Rectal smooth muscle tissue (tissue), 1 donor: Measurements from ENCODE around the gene LDB2.

Experiments used
- H3K27ac ChIP-seq: one replicate; pipeline ENCODE4 v1.7.0; 2013; ENCODE audit warnings: low read depth, low read length, inconsistent platforms
- H3K27me3 ChIP-seq: one replicate; pipeline ENCODE4 v1.7.0; 2013; ENCODE audit warnings: low read length; ENCODE audit not compliant: control insufficient read depth, insufficient read depth
- H3K36me3 ChIP-seq: one replicate; pipeline ENCODE4 v1.7.0; 2013; ENCODE audit warnings: low read length; ENCODE audit not compliant: control insufficient read depth, insufficient read depth
- H3K4me1 ChIP-seq: one replicate; pipeline ENCODE4 v1.7.0; 2013; ENCODE audit warnings: low read length; ENCODE audit not compliant: control insufficient read depth, insufficient read depth
- H3K4me3 ChIP-seq: one replicate; pipeline ENCODE4 v1.7.0; 2013; ENCODE audit warnings: low read length
- H3K9ac ChIP-seq: one replicate; pipeline ENCODE4 v1.7.0; 2013; ENCODE audit warnings: low read length

Gene LDB2

DNA sequence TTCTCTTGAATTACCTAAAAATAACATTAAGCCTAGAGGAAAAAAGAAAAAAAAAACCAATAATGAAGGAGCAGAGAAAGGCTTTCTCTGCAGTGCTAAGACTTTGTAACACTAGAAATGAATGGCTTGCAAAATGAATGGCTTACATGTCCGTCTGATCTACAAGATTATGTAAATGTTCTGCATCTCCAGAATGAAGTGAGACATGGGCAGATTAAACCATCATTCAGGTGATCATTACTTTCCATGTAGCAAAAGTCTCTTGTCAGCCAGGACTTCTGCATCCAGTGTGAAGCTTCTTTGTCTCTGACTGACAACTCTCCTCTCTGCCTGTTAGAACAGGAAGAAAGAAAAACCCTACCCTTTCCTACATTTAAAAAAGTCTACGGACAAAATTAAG lies 304.3 kb downstream of the LDB2 start:
- no peaks in the 10 kb centered on the region for H3K36me3 ChIP-seq
- H3K4me1 ChIP-seq, result no peaks in the 10 kb centered on the region
- H3K27me3 ChIP-seq, result no peaks in the 10 kb centered on the region
- H3K27ac ChIP-seq, result no peak overlapping the region
- H3K4me3 ChIP-seq, result no peak overlapping the region
- H3K9ac ChIP-seq, result no peak overlapping the region

DNA sequence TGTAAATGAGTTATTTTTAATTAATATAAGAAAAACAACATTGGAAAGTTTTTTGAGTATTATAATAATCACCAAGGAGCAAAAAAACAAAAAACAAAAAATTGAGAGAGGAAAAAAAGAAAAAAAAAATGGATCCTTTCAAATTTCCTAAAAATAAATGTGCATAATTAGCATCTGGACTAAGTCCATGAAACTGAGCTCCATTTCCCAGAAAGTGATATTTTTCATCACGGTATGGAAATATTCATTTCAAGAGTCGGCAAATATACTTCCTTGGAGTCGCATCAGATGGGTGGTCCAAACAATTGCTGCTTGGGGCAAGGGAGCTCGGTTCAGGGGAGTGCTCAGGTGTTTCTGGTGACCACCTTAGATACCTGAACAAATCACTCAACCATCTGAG lies 305.1 kb downstream of the LDB2 start:
- H3K9ac ChIP-seq, result no peak overlapping the region
- no peak overlapping the region for H3K27ac ChIP-seq
- no peak overlapping the region for H3K4me3 ChIP-seq
- H3K36me3 ChIP-seq, result no peaks in the 10 kb centered on the region
- H3K4me1 ChIP-seq, result no peaks in the 10 kb centered on the region
- H3K27me3 ChIP-seq, result no peaks in the 10 kb centered on the region

DNA sequence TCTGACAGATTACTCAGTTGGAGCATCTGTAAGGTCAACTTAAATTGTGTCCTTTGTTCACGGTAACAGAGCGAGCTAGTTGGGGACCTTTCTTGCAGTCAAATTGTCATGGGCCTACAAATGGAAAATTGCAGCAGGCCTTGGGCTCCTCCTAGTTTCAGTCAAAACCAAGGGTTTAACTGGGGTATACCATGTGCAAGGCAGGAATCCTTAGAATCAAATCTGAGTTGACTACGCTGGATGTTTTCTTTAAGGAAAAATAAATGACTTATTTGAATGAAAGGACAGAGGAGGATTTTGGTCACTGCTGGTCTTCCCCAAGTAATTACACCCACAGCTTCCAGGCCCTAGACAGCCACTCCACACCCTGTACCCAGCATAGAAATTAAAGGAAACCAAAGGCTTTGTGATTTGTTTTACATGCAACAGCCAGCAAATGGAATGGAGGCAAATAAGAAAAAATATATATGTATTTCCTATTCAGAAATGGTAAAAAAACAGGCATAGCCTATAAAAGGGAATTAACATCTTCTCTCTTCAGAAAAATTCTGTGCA lies 307.1 kb downstream of the LDB2 start:
- Histone ChIP-seq H3K4me3 (no peak overlapping the region), H3K9ac (no peak overlapping the region), H3K27me3 (no peaks in the 10 kb centered on the region), H3K36me3 (no peaks in the 10 kb centered on the region), H3K27ac (no peak overlapping the region), H3K4me1 (no peaks in the 10 kb centered on the region)

DNA sequence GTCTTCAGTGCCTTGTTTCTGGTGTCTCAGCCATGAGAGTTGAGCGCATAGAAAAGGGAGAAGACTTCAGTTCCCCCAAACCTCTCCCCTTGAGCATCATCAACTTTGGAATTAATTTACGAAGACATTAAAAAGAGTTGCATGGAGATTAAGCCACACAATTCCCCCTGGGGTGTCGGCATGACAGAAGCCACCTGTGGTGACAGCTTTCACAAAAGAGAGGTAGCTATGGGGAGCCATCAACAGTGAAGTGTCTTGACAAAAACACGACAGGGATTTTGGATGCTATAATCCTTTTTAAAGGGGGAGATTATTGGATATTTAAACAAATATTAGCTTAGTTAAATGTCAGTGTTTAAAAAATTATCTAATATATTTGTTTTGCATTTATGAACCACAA lies 307.6 kb downstream of the LDB2 start:
- Histone ChIP-seq H3K4me1 (no peaks in the 10 kb centered on the region), H3K36me3 (no peaks in the 10 kb centered on the region), H3K27me3 (no peaks in the 10 kb centered on the region), H3K9ac (no peak overlapping the region), H3K27ac (no peak overlapping the region), H3K4me3 (no peak overlapping the region)

DNA sequence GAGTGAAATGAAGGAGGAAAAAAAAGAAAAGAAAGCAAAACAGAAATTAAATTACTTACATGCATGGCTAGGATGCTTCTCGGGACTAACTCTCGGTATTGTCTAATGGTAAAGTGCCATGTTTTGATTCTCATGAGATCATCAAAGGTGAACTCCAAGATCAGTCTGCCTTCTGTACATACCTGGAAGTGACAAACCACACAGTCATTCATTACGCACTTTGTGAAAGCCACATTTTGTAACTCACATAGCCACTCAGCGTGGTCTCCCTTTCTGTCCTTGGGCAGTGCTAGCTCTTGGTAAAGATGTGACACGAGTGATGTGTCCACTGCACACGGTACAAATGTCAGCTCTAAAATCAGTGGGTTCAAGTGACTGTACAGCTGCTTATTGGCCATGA lies 309.8 kb downstream of the LDB2 start:
- Histone ChIP-seq H3K4me3 (no peak overlapping the region), H3K36me3 (no peaks in the 10 kb centered on the region), H3K27me3 (no peaks in the 10 kb centered on the region), H3K27ac (no peak overlapping the region), H3K9ac (no peak overlapping the region), H3K4me1 (no peaks in the 10 kb centered on the region)

DNA sequence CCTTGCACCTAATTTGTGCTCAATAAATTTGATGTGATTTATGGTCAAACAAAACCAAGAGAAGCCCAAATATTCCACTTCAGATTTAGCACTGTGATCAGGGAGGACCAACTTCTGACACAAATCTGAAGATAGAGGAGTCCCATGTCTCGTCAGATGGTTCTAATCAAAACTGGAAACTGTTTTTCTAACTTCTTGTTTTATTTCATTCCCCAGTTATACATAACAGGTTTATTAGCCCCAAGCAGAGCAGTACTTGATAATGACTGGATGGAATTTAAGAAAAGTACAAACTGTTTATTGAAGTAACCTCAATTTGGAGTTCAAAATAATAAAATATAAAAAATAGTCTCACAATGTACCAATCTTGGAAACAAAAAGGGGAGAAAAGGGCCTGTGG lies 310.3 kb downstream of the LDB2 start:
- H3K9ac ChIP-seq, result no peak overlapping the region
- no peaks in the 10 kb centered on the region for H3K4me1 ChIP-seq
- no peak overlapping the region for H3K4me3 ChIP-seq
- no peaks in the 10 kb centered on the region for H3K36me3 ChIP-seq
- H3K27me3 ChIP-seq, result no peaks in the 10 kb centered on the region
- H3K27ac ChIP-seq, result no peak overlapping the region

DNA sequence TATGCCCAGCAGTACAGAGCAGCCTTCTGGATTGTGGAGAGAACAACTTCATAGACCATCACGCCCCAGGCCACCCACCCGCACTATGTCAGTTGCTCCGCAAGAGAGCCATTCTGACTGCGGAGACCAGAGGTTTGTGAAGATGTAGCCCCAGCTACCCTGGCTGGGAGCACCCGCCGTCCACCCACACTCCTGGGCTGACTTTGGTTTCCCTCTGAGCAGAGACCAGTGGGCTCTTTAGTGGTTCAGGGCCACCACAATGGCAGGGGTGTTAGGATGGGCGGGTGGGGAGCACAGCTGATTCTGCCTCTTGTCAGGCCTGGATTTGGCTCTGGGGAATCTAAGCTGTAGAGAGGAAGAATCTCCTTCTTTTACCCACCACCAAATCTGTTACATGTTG lies 313.4 kb downstream of the LDB2 start:
- Histone ChIP-seq H3K36me3 (no peaks in the 10 kb centered on the region), H3K27me3 (no peaks in the 10 kb centered on the region), H3K9ac (no peak overlapping the region), H3K4me3 (no peak overlapping the region), H3K27ac (no peak overlapping the region), H3K4me1 (no peaks in the 10 kb centered on the region)

DNA sequence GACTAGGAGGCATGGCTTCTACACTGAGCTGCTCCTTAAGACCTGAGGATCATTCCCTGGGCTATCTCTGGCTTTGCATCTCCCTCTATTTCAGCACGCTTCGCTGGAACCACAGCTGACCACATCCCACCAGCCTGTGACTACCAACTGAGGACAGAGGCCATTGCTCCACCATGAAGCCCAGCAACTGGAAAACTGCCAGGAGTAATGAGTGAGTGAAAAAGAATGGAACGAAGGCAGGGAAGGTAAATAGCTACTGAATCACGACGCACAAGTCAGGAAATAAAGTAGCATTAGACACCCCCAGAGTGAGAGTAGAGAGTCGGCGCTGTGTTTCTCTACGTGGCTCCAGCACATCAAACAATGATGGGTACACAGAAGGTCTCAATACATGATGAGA lies 314.7 kb downstream of the LDB2 start:
- H3K4me3 ChIP-seq, result no peak overlapping the region
- H3K36me3 ChIP-seq, result no peaks in the 10 kb centered on the region
- no peak overlapping the region for H3K9ac ChIP-seq
- no peaks in the 10 kb centered on the region for H3K4me1 ChIP-seq
- no peaks in the 10 kb centered on the region for H3K27me3 ChIP-seq
- H3K27ac ChIP-seq, result no peak overlapping the region

DNA sequence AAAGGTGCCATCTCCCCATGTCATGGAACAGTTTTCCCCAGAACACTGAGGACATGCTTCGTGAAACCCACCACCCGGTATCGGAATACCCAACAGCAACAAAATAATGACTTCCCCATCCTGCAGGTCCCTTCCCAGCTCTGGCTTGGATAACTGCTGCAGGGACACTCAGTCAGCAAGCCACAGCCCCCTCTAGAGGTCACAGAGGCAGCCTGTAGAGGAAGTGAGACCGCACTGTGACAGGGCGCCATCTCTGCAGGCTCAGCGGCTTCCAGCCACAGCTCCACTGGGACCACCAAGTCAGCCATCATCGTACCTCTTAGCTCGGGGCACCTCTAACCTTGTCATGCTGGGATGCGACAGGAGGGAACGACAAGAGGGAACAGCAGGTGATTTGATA lies 315.9 kb downstream of the LDB2 start:
- no peaks in the 10 kb centered on the region for H3K27me3 ChIP-seq
- no peaks in the 10 kb centered on the region for H3K36me3 ChIP-seq
- no peaks in the 10 kb centered on the region for H3K4me1 ChIP-seq
- H3K4me3 ChIP-seq, result no peak overlapping the region
- H3K27ac ChIP-seq, result no peak overlapping the region
- no peak overlapping the region for H3K9ac ChIP-seq

DNA sequence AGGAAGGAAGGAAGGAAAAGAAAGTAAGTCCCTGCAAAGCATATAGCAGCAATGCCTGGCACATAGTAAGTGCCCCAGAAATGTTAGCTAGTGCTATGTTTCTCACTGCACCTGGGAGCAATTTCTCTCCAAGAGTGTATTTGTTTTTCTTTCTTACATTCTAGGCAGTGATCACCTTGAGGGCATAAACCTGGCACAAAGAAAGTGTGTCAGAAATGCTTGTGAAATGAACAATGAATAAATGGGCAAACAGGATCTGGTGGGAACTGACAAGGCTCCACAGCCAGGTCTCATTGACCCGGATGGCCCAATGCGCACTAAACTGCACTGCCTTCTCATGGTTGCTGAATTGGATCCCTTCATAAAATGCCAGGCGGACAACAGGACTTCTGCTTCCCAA lies 316.4 kb downstream of the LDB2 start:
- H3K4me3 ChIP-seq, result no peak overlapping the region
- no peak overlapping the region for H3K27ac ChIP-seq
- H3K9ac ChIP-seq, result no peak overlapping the region
- no peaks in the 10 kb centered on the region for H3K36me3 ChIP-seq
- H3K27me3 ChIP-seq, result no peaks in the 10 kb centered on the region
- H3K4me1 ChIP-seq, result no peaks in the 10 kb centered on the region

DNA sequence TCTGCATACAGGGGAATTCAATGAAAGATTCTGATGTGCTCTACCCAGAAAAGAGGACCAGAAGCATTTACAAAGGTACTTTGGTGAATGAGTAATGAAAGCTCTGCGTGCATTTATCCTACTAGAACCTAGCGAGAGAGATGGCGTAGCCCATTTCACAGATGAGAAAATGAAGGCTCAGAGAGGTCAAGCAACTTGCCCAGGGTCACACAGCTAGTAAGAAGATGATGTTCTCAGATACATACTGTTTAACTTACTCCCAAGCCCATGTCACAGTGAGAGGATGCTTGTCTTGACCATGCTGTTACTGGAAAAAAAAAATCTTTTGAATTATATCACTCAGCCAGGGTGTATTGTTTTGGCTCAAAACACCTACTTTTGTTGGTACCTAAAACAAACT lies 317.3 kb downstream of the LDB2 start:
- Histone ChIP-seq H3K27me3 (no peaks in the 10 kb centered on the region), H3K4me1 (no peaks in the 10 kb centered on the region), H3K27ac (no peak overlapping the region), H3K9ac (no peak overlapping the region), H3K4me3 (no peak overlapping the region), H3K36me3 (no peaks in the 10 kb centered on the region)

DNA sequence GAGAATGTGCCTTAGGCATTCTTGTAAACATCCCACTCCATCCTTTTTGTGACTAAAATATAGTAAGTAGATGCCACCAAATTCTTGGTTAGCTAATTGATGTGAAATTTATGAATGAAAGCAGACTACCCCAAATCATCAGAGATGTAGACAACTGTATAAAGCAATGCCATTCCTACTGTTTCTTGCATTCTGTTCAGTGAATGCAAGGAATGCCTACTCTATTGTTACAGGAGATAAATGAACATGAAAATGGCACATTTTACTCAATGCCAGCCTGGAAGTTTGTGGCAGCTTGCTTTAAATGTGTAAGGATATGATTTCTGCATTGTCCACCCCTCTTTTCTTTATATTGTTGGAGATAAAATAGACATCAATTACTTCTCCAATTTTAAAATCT lies 317.9 kb downstream of the LDB2 start:
- Histone ChIP-seq H3K4me3 (no peak overlapping the region), H3K4me1 (no peaks in the 10 kb centered on the region), H3K36me3 (no peaks in the 10 kb centered on the region), H3K27ac (no peak overlapping the region), H3K27me3 (no peaks in the 10 kb centered on the region), H3K9ac (no peak overlapping the region)

DNA sequence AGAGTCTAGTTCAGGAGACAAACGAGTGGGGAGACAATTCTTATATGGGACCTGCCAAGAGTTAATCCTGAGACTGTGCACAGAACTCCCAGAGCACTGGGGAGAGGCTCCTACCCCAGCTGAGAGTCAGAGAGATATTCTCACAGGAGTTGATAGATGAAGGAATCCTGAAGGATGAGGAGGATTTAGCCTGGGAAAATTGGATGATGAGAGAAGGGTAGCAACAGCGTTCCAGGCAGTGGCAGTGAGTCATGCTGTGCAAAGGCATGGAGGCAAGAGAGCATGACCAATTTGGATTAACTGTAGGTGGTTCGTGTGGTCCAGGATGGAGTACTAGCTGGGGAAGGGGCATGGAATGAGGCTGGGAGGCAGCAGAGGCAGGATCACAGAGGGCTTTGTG lies 318.6 kb downstream of the LDB2 start:
- Histone ChIP-seq H3K36me3 (no peaks in the 10 kb centered on the region), H3K4me3 (no peak overlapping the region), H3K27ac (no peak overlapping the region), H3K27me3 (no peaks in the 10 kb centered on the region), H3K9ac (no peak overlapping the region), H3K4me1 (no peaks in the 10 kb centered on the region)
